NCI-H510A (cell line): ENCODE data around the gene ERC2.
"Not testable (repeated sequence)": the region's sequence is repeated elsewhere in the genome, so short reads cannot be mapped to it uniquely, and the experiment has no call there.

Source experiments
- DNase-seq: peaks from one replicate; lab custom pipeline; 2025; lab: John Stamatoyannopoulos, UW

Gene ERC2

DNA sequence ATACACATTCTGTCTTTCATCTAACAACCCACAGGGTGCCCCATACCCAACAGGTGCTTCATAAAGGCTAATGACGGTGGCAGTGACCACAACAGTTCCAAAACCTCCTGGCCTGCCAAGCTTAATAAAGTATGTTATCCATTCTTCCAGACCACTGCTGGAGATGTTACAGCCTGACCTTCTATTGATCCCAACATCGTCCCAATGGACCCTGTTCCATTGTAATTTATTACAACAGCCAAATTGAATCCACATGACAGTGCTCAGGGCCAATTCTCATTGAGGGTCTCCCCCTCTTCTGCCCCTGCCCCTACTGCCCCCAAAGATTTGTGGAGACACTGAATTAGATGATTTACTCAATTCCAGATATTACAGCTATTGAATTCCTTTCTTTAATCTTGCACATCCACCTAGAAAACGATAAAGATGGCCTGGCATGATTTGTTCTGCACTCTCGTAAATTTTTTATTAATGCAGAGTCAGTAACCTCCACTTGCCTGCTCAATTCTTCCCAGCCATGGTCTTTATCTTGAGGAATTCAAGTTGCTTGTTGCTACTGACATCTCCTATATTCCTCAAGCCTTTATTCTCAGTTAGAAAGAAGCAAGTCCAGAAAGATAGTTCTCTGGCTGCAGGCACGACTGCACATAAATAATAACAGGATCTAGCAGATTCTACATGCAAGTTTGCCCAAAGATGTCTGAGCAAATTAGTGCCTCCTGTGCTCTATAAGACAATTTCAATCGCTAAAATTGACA, 407.6 kb downstream of the ERC2 start:
- DNase-seq, result no peak

DNA sequence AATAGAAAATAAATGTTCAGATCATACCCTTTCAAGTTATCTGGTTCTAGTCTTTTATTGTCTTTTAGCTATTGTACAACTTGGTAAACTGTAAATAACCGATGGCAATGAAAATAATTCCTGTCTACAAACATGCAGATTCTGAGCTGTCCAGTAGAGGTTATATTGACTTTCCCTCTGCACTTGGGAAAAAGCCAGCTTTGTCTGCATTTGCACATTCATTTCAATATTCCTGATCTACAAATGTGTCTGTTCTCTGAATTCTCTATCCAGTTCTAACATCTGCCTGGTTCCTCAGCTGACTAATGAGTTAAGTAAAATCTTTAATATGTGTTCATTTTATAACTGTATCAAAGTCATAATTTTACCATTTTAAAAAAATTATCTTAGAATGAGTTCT, 408.5 kb downstream of the ERC2 start:
- no peak for DNase-seq

- no peak for DNase-seq
Observed at GRCh38 chr3:56055951-56056350, 412.3 kb downstream of the ERC2 start.

DNA sequence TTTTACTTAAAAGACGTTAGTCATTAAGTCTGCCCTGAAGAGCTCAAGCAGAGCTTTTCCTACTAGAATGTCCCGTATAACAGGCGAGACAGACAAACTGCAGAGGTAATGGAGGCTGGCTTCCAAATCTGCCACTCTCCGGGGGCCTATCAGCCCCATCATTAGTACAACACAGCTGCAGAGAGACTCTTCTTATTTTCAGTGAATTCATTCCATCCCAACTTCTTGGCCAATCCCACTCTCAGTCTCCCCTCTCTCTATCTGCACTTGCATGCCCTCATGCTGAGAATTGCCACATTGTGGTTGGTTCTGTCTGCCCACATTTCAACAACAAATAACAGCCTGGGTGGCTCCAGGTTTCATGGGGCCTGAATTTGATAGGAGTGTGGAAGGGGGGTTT, 412.7 kb downstream of the ERC2 start:
- DNase-seq, result no peak

DNA sequence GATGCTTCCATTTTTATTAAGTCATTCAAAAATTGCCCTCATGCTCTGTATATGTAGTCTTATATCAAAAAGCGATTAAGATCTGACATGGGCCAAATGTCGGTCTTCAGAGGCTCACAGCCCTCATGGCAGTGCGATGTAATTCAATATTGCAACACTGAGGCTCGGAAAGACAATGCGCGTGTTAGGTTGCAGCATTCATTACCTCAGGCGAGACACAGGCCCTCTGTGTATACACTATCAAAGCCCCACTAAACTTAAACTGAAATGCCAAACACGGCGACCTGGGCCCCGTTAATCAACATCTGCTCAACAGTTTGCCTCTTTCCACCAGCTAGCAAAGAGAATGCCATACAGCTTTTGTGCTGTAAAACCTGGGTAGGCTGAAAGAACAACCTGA, 413.4 kb downstream of the ERC2 start:
- no peak for DNase-seq

DNA sequence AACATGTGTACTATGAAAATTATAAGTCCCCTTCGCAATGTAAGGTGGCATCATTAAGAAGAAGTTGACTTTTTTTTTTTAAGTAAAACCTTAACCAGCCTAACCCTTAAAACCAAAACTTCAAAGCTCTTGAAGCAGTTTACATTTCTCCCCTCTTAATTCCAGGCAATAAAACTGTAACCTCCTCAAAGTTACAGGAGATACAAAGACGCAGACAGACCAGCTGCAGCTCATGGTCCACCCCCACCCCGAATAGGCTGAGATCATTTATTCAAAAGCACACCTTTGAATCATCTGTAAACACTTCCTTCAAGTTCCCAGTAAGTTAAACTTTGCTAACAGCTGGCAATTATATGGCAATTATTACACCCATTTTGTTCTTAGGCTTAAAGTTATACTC, 414.5 kb downstream of the ERC2 start:
- DNase-seq, result no peak

- DNase-seq, result no peak
Observed at GRCh38 chr3:56052188-56052587, 416.1 kb downstream of the ERC2 start.

GRCh38 chr3:56051052-56051451, 417.2 kb downstream of the ERC2 start:
- no peak for DNase-seq

DNA sequence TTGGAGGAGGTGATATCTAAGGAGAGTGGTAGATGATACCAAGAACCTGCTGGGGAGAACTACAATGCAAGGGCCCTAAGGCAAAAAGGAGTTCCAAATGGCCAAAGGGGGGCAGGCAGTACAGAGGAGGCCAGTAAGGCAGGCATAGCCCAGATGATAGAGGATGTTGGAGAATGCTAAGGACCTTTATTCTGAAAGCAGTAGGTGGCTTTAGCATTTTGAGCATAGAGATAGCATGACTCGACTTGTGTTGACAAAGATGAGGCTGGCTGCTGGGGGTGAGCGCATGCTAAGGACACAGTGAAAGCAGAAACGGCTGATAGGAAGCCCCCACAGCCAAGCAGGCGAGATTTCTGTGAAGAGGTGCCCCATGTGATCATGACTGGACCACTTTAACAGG, 419.3 kb downstream of the ERC2 start:
- no peak for DNase-seq

GRCh38 chr3:56048331-56048730, 419.9 kb downstream of the ERC2 start:
- DNase-seq, result no peak

DNA sequence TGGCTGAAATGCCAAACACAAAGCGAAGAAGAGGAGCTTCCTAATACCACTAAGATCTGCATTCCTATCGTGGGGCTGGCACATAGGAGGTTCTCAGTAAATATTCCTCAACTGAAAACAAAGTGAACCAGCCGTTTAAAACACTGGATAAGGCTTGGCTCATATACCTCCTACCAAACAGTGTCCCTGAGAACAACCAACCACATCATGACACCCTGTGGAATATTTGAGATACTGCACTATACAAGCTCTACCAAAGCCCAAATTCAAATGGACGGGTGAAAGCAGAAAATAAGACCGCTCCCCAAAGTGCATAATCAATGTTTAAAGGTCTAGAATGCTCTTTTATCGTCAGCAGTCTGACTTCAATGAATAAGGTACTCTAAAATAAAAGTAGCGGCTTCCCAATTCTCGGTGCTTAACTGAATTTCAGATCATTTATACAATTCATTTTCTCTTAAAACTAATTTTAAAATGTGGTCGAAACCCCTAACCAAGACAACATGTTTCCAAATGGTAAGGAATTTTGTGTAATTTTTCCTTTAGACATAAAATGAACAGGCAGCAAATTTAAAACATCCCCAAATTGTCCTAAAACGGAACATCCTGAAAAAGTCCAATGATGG, 425.8 kb downstream of the ERC2 start:
- DNase-seq, result no peak

- no peak for DNase-seq
Observed at GRCh38 chr3:56025326-56025725, 442.9 kb downstream of the ERC2 start.

DNA sequence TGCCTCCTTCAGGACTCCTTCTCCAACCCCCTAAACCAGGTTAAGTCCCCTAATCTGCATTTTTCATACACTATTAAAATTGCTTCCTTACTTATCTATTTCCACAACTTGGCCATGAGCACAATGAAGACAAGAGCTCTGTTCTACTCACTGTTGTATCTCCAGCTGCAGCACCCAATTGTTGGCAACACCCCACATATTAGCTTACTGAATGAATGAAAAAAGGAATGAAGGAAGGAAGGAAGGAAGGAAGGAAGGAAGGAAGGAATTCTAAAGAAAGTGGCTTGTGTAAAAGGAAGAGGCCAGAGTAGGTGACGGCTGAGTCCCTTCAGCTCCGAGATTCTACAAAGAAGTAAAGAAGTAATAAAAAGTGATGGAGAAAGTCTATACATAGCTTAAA, 444.7 kb downstream of the ERC2 start:
- no peak for DNase-seq

GRCh38 chr3:56022619-56023018, 445.6 kb downstream of the ERC2 start:
- no peak for DNase-seq

DNA sequence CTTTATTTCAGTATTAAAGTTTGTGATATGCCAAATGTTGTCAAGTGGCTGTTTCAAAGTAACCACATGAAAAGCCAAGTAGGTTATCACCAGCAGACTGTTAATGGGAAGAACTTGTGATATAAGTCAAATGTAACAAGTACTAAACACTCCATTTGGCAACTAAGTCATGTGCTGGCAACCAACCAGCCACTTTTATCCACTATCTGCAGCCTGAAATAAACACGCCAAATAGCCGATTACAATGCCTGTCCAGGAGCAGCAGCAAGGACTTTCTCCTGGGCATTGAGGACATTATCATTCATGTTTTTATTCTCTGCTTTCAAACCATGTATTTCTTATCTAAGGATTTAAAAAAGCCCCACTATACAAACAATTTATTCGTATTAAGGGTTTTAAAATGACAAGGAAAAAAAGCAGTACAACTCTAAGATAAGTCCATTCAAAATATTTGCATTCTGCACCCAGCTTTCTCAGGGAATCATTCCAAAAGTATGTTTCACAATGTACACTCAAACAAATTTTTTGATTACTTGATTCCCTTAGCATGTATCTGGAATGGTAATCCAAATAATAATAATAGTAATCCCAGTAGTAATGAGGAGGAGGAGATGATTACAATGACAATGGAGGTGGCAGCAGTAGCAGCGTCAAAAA, 448.6 kb downstream of the ERC2 start:
- DNase-seq, result no peak

GRCh38 chr3:56015374-56015773, 452.9 kb downstream of the ERC2 start:
- DNase-seq, result not testable (repeated sequence)

- no peak for DNase-seq
Observed at GRCh38 chr3:56012721-56013120, 455.5 kb downstream of the ERC2 start.

DNA sequence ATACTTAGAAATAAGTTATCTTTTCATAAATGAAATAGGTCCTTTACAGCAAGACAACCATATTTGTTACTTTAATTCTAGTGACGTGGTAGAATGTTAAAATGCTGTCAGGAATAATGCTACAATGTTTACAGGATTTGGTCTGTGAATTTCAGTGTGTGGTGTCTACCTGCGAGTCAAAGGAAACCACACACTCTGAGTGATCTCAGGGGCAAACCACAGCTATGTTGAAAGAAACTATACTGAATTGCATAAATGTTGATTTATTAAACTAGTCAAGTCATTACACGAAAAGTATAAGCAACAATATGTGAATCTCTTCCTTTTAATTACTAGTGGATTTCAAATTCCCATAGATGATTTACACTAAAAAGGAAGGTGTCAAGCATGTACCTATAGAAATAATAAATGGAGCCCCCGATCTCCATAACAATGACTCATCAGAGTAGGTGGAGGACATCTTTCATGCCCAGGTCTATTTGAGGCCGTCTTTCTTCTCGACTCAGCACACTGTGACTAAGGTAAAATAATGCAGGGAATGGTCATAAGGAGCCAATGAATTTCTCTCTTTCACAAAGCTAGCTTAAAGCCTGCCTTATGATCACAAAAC, 463.0 kb downstream of the ERC2 start:
- DNase-seq, result no peak

GRCh38 chr3:56003129-56003528, 465.1 kb downstream of the ERC2 start:
- no peak for DNase-seq

DNA sequence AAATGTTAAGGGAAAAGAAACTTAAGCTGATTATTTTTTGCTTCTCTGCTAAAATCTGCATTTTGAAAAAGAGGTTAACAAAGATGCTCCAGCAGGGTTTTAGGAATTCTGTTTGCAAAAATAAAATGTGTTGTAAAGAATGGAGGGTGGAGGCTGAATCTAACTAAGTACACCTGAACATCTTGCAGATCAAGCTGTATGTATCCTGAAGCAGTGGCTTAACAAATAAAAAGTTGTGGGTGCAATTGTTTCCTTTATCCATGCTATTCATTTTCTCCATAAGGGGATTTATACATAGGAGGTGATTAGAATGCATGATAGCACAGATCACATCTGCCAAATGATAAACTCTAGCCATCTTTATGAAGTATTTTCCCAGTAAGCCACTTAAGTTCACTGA, 466.3 kb downstream of the ERC2 start:
- DNase-seq, result no peak

DNA sequence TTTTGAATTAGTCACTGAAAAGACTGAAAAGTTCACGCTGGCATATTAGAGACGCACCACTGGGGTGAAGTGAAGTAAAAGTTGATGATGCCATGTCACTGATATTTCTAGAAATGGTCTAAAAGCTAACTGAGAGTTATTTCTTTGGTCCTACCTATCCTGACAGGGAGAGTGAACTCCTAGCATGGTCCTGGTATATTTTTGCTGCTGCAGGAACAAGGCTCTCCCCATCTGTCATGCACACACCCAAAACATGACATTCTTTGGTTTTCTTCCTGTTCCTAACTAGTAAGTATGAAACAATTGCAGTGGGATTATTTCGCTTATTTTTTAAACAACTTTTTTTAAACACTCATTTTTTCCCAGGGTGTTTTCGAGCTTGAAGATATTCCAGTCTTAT, 466.7 kb downstream of the ERC2 start:
- DNase-seq, result no peak

- DNase-seq, result no peak
Observed at GRCh38 chr3:55989366-55989765, 478.9 kb downstream of the ERC2 start.

DNA sequence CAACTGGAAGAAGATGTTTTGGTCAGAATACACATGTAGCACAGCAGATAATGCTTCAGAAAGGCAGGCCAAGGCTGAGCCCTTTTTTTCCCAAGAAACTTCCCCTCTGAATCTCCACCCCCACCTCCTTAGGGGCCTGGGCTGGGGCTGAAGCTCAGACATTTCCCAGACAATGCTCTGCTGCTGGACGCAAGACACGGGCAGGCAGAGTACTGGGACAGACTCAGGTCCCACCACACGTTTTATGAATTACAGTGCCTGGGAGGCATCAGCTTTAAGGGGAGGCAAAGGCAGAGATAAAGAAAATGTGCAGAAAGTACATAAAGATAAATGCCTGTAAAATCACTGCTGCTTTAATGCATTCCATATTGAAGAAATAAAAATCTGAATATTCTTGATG, 479.4 kb downstream of the ERC2 start:
- no peak for DNase-seq
